GM23248 (cell line): Measurements from ENCODE around the gene SEC22C. TPM values are rescaled to one million over a fixed set of nuclear protein-coding genes. Genes with fewer than 3 reads are reported as not detected.

Source experiments
- DNase-seq: peaks from one replicate; pipeline ENCODE4 v3.0.0-alpha.2; 2015
- H2AFZ ChIP-seq: fragments of 200-600 bp; sonication (generic); 2 replicates; pipeline ENCODE4 v1.6.1; 2016; ENCODE audit warnings: antibody characterized with exemption
- H3F3A ChIP-seq: fragments of 200-600 bp; sonication (generic); 2 replicates; pipeline ENCODE4 v1.6.1; 2016; ENCODE audit warnings: mild to moderate bottlenecking, antibody characterized with exemption, mixed run types; ENCODE audit not compliant: insufficient read depth
- H3K27ac ChIP-seq: fragments of 200-600 bp; sonication (generic); 2 replicates; pipeline ENCODE4 v1.5.1; 2016; ENCODE audit warnings: mild to moderate bottlenecking
- H3K27me3 ChIP-seq: fragments of 200-600 bp; sonication (generic); replicated peaks from 2 replicates; pipeline ENCODE4 v1.6.1; 2016; ENCODE audit warnings: mild to moderate bottlenecking; ENCODE audit not compliant: insufficient read depth
- H3K36me3 ChIP-seq: fragments of 200-600 bp; sonication (generic); 2 replicates; pipeline ENCODE4 v1.6.1; 2016; ENCODE audit warnings: low read depth, mild to moderate bottlenecking
- H3K4me1 ChIP-seq: fragments of 200-600 bp; sonication (generic); 2 replicates; pipeline ENCODE4 v1.6.1; 2016; ENCODE audit warnings: mild to moderate bottlenecking; ENCODE audit not compliant: insufficient read depth
- H3K4me2 ChIP-seq: fragments of 200-600 bp; sonication (generic); one replicate; pipeline ENCODE4 v1.6.1; 2016; ENCODE audit warnings: mild to moderate bottlenecking; ENCODE audit not compliant: unreplicated experiment
- H3K4me3 ChIP-seq: fragments of 200-600 bp; sonication (generic); 2 replicates; pipeline ENCODE4 v1.5.1; 2016; ENCODE audit warnings: mild to moderate bottlenecking
- H3K79me2 ChIP-seq: fragments of 200-600 bp; sonication (generic); 2 replicates; pipeline ENCODE4 v1.6.1; 2016; ENCODE audit warnings: mild to moderate bottlenecking; ENCODE audit not compliant: insufficient read depth
- H3K9ac ChIP-seq: fragments of 200-600 bp; sonication (generic); 2 replicates; pipeline ENCODE4 v1.6.1; 2016; ENCODE audit warnings: mild to moderate bottlenecking
- H3K9me2 ChIP-seq: fragments of 200-600 bp; sonication (generic); 2 replicates; pipeline ENCODE4 v1.6.1; 2016; ENCODE audit warnings: mixed run types, mild to moderate bottlenecking, moderate library complexity; ENCODE audit not compliant: insufficient read depth
- H3K9me3 ChIP-seq: fragments of 200-600 bp; sonication (generic); one replicate; pipeline ENCODE4 v1.6.1; 2017; ENCODE audit warnings: low read depth
- H4K20me1 ChIP-seq: fragments of 200-600 bp; sonication (generic); 2 replicates; pipeline ENCODE4 v1.6.0; 2016; ENCODE audit not compliant: insufficient read depth
- EZH2 ChIP-seq: fragments of 200-600 bp; sonication (generic); IDR thresholded peaks from 2 replicates; pipeline ENCODE4 v1.6.1; 2018; ENCODE audit warnings: antibody characterized with exemption, mild to moderate bottlenecking; ENCODE audit not compliant: insufficient read depth, poor library complexity, severe bottlenecking
- EZH2phosphoT487 ChIP-seq: fragments of 200-600 bp; sonication (generic); IDR thresholded peaks from 2 replicates; pipeline ENCODE4 v1.6.1; 2018; ENCODE audit warnings: antibody characterized with exemption, moderate library complexity, mild to moderate bottlenecking, low read depth; ENCODE audit not compliant: insufficient read depth
- WGBS, 2 experiments: methylation state at CpG; one replicate each; pipeline ENCODE4 v1.1.6; 2015 to 2017; ENCODE audit warnings: low lambda C conversion rate in 2 of 2, low coverage in 1 of 2; ENCODE audit errors: missing lambda C conversion rate in 2 of 2; 5-methylcytosine and 5-hydroxymethylcytosine counted together
- in situ Hi-C: fragments of 300-500 bp; cut with MboI; formaldehyde crosslinking; loops from 2 replicates; pipeline ENCODE4 v1.15.0; 2020
- polyA plus RNA-seq: library from polyadenylated mRNA; unstranded; fragments of >200 nt; fragmentation: Nextera tagmentation; extraction: Ambion mirVana; gene quantifications from 2 replicates; pipeline ENCODE4 v1.2.1, GENCODE V29; 2016
- total RNA-seq: library from RNA; depleted of rRNA; stranded (reverse); fragments of >200 nt; shearing (Covaris generic); gene quantifications from 2 replicates; pipeline ENCODE4 v1.2.3, GENCODE V29; 2014

SEC22C gene
- total and polyA plus RNA-seq, 2 experiments from 2014 or later, result 55.9 to 67.3 TPM

GRCh38 chr3:42509111-42509510 lies 72.7 kb downstream of the SEC22C start:
- 28 to 38% methylated on average over 3 of the region's 3 CpGs for WGBS, 2 experiments
- in situ Hi-C loops, result no loop called here

GRCh38 chr3:42508562-42508961 lies 73.2 kb downstream of the SEC22C start:
- in situ Hi-C loops, result no loop called here
- no peak overlapping the region for H2AFZ ChIP-seq
- no peaks in the 10 kb centered on the region for H3K9me2 ChIP-seq
- H3K4me3 ChIP-seq, result no peak overlapping the region
- no peak overlapping the region for H3K27ac ChIP-seq
- H4K20me1 ChIP-seq, result no peaks in the 10 kb centered on the region
- peaks cover 38% of the 10 kb centered on the region for H3K27me3 ChIP-seq
- TF ChIP-seq EZH2phosphoT487 (no peak), EZH2 (no peak)
- no peak for DNase-seq
- H3K79me2 ChIP-seq, result no peaks in the 10 kb centered on the region
- H3K36me3 ChIP-seq, result no peaks in the 10 kb centered on the region
- no peak overlapping the region for H3K4me2 ChIP-seq
- H3K9ac ChIP-seq, result no peak overlapping the region
- H3F3A ChIP-seq, result no peaks in the 10 kb centered on the region
- WGBS, 2 experiments, result 35 to 52% methylated on average over 4 of the region's 4 CpGs
- no peaks in the 10 kb centered on the region for H3K9me3 ChIP-seq
- no peaks in the 10 kb centered on the region for H3K4me1 ChIP-seq

More at GRCh38 chr3:42509111-42509510, 72.7 kb downstream of the SEC22C start:
- H3K27me3 ChIP-seq, result peaks cover 32% of the 10 kb centered on the region
- H3K79me2 ChIP-seq, result no peaks in the 10 kb centered on the region
- TF ChIP-seq EZH2phosphoT487 (no peak), EZH2 (no peak)
- H3F3A ChIP-seq, result no peaks in the 10 kb centered on the region
- no peak overlapping the region for H3K4me3 ChIP-seq
- no peaks in the 10 kb centered on the region for H3K9me2 ChIP-seq
- no peaks in the 10 kb centered on the region for H3K9me3 ChIP-seq
- no peaks in the 10 kb centered on the region for H4K20me1 ChIP-seq
- H3K4me2 ChIP-seq, result no peak overlapping the region
- no peak for DNase-seq
- no peak overlapping the region for H3K9ac ChIP-seq
- no peak overlapping the region for H2AFZ ChIP-seq
- no peak overlapping the region for H3K27ac ChIP-seq
- H3K4me1 ChIP-seq, result no peaks in the 10 kb centered on the region
- H3K36me3 ChIP-seq, result no peaks in the 10 kb centered on the region

DNA sequence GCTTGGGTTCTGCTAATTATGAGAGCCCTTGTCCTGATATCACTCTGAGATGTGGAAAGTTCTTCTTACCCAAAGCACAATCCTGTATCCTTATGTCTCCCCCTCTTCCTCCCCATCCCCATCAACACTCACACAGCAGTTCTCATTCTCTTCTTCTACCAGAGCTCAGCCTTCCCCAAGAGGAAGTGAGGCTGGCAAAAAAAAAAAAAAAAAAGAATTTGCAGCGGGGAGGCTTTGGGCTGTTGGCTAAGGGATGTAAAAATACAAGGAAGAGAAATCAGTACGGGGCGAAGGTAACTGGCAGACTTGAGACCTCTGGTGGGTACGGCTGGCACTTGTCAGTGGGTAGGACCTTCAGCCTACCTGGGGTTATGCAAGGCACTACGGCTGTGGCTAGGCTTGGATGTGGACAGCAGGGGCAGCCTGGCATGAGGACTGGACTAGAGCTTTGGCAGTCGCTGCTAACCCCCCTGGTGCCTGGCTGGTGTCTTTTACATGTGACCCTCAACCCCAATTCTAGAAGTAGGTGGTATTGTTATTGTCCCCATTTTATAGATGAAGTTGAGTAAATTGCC lies 73.9 kb downstream of the SEC22C start:
- H3K9me2 ChIP-seq, result no peaks in the 10 kb centered on the region
- no peaks in the 10 kb centered on the region for H3K4me1 ChIP-seq
- no peak overlapping the region for H3K4me3 ChIP-seq
- WGBS, 2 experiments, result 57 to 61% methylated on average over 6 of the region's 6 CpGs
- no peak overlapping the region for H3K4me2 ChIP-seq
- no peak overlapping the region for H3K9ac ChIP-seq
- H3K9me3 ChIP-seq, result no peaks in the 10 kb centered on the region
- H3K27me3 ChIP-seq, result peaks cover 45% of the 10 kb centered on the region
- H3K79me2 ChIP-seq, result no peaks in the 10 kb centered on the region
- no peaks in the 10 kb centered on the region for H3F3A ChIP-seq
- H3K27ac ChIP-seq, result no peak overlapping the region
- DNase-seq, result no peak
- TF ChIP-seq EZH2phosphoT487 (no peak), EZH2 (no peak)
- H4K20me1 ChIP-seq, result no peaks in the 10 kb centered on the region
- in situ Hi-C loops, result no loop called here
- H2AFZ ChIP-seq, result no peak overlapping the region
- H3K36me3 ChIP-seq, result no peaks in the 10 kb centered on the region

DNA sequence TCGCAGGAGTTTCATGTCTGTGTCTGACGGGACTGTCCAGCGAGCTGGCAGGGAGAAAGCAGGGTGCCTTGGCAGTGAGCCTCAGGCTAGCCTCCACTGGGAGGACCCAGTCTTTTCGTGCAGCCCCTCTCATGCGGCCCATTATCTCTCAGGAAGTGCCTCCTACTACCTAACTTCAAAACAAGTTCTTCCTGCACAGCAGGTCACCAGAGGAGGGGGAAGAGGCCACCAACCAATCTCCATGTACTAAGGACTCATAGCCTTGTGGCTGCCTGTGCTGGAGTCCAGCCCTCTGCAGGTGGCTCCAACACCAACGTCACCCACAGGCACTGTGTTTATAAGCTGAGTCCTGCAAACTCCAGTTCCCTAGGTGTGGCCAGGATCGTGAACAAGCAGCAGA lies 74.5 kb downstream of the SEC22C start:
- WGBS, 2 experiments, result 41 to 42% methylated on average over 7 of the region's 7 CpGs
- Histone ChIP-seq H3K27ac (no peak overlapping the region), H3K4me1 (no peaks in the 10 kb centered on the region), H3K27me3 (peaks cover 45% of the 10 kb centered on the region), H3F3A (no peaks in the 10 kb centered on the region), H3K79me2 (no peaks in the 10 kb centered on the region), H3K4me2 (no peak overlapping the region), H3K9me2 (no peaks in the 10 kb centered on the region), H3K4me3 (no peak overlapping the region), H3K9me3 (no peaks in the 10 kb centered on the region), H3K36me3 (no peaks in the 10 kb centered on the region), H4K20me1 (no peaks in the 10 kb centered on the region), H2AFZ (no peak overlapping the region), H3K9ac (no peak overlapping the region)
- TF ChIP-seq EZH2phosphoT487, result no peak
- TF ChIP-seq EZH2, result no peak
- in situ Hi-C loops, result no loop called here
- no peak for DNase-seq

- Histone ChIP-seq H3K9me3 (no peaks in the 10 kb centered on the region), H3K4me1 (no peaks in the 10 kb centered on the region), H3K9me2 (no peaks in the 10 kb centered on the region), H3K9ac (no peak overlapping the region), H2AFZ (no peak overlapping the region), H3K4me3 (no peak overlapping the region), H3K36me3 (no peaks in the 10 kb centered on the region), H3K27me3 (peaks cover 52% of the 10 kb centered on the region), H3K79me2 (no peaks in the 10 kb centered on the region), H4K20me1 (no peaks in the 10 kb centered on the region), H3F3A (no peaks in the 10 kb centered on the region), H3K27ac (no peak overlapping the region), H3K4me2 (no peak overlapping the region)
- in situ Hi-C loops, result no loop called here
- TF ChIP-seq EZH2, result no peak
- TF ChIP-seq EZH2phosphoT487, result no peak
- 53 to 67% methylated on average over 4 of the region's 4 CpGs for WGBS, 2 experiments
- DNase-seq, result no peak
Measured at GRCh38 chr3:42505849-42506410, 75.8 kb downstream of the SEC22C start.
